ENCODE measurements around the gene RAB26.

Gene RAB26

DNA sequence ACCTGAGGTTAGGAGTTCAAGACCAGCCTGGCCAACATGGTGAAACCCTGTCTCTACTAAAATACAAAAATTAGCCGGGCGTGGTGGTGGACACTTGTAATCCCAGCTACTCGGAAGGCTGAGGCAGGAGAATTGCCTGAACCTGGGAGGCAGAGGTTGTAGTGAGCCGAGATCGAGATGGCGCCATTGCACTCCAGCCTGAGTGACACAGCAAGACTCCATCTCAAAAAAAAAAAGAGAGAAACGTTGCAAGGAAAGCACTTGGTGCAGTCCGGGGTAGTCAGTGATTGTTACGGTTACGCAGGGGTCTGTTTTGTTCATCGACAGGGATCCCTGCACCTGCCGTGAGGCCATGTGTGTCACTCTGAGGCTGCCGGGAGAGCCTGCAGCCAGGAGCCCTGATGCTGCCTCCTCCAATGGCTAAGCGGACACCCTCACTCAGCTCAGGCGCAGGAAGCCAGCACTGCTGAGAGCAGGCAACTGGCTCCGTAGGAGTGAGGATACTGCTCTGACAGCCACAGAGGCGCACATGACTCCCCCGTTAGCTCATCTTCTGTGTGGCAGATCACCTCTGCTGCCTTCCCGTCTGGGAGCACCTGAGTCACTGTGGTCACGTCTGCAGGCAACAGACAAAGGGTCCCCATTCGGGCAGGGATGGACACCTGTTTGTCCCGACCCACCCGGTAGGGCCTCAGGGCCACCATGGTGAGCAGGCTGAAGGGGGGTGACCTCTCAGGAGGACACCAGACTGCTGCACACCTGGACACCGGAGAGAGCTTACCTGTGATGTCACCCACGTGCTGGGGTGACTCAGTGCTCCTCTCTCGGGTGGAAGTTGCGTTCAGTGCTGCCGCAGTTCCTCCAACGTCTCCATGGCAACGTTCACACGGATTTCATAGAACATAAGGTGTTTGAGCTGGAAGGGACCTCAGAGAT, 5.2 kb upstream of the RAB26 start:
- DNase-seq (ENCODE audit: low spot score): peak; percentile 71

DNA sequence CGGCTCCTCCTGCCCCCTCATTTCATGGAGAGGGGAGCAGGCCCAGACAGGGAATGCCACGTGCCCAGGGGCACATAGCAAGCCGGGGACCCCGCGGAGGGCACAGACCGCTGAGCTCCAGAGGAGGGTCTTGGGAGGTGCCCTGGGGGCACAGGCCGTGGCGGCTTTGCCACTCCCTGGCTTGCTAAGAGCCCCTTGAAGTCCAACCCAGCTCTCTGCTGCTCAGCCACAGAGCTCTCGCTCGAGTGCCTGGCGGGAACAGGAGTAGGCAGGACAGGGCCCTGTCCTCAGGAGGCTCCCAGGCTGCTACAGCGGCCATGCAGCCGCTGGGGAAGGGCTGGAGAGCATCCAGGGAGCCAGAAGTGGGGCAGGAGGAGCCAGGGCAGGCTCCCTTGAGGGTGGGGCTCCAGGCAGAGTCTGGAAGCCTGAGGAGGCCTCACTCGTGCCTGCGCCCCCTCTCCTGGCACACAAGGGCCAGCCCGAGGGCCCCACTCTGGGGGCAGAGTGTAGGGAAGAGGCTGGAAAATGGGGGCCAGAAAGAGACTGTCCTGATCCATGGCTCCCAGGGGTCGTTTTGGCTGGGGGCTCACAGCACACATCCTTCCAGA, 4.4 kb upstream of the RAB26 start:
- no peak for DNase-seq (ENCODE audit: low spot score)

DNA sequence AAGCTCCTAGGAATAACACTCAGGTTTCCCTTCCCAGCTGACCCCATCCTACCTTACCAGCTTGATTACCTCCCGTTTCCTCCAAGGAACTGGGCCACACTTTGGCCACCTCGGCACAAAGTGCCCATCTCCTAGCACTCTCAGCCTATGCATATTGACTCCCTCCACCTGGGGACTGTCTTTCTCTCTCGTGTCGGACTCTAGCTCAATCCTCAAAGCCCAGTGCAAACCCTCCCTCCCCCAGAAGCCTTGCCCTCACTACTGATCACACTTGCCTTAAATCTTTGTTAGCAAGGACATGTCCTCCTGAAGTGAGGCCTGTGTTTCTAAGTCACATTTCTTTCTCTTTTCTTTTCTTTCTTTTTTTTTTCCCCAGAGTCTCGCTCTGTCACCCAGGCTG, 2.6 kb upstream of the RAB26 start:
- DNase-seq (ENCODE audit: low spot score): no peak

DNA sequence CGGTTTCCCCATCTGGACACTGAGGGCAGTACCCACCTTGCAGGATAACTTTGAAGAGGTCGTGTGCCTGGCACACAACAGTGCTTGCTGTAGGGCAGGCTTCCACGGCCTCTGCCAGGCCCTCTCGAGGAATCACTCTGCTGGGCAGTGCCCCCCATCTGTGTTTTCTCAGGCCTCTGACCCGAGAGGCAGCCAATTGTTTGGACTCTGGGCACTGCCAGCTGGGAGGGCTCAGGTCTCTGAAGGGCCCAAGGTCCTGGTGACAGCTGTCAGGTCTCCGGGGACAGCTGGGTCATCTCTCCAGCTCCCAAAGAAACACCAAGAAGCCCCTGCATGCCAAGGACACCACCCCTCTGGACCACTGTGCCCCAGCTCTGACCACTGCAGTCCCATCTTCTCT, 1.0 kb upstream of the RAB26 start:
- no peak for DNase-seq (ENCODE audit: low spot score)

DNA sequence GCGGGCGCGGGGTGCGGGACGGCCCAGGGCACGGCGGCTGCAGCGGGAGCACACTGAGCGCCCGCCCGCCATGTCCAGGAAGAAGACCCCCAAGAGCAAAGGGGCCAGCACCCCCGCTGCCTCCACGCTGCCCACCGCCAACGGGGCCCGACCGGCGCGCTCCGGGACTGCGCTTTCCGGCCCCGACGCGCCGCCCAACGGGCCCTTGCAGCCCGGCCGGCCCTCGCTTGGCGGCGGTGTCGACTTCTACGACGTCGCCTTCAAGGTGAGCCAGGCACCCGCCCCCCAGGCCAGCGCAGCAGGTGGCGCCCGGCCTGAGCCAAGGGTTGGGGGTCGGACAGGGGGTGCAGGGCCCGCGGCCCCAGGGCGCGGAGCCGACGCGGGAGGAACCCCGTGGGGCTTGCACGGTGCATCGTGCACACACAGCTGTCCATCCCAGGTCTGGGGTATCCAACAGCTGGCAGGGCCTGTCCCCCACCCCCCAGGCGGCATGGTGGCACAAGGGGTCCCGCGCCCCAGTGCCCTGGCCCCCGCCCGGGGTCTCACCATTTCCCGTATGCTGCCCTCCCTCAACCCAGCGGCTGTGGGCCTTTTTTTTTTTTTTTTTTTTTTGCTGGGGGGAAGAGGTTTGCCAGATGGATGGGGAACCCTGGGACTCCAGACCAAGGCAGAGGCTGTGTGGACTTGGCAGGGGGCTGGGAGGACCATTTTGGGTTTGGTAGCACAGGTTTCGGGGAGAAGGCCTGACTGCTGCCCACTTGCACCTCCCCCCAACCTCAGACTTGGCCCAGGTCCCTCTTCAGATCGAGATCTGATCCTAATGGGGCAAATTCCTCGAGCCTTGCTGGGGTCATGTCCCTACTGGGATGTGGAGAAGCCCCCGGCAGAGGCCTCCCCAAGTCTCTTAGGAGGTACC, 547 bp downstream of the RAB26 start:
- no peak for DNase-seq (ENCODE audit: low spot score)

DNA sequence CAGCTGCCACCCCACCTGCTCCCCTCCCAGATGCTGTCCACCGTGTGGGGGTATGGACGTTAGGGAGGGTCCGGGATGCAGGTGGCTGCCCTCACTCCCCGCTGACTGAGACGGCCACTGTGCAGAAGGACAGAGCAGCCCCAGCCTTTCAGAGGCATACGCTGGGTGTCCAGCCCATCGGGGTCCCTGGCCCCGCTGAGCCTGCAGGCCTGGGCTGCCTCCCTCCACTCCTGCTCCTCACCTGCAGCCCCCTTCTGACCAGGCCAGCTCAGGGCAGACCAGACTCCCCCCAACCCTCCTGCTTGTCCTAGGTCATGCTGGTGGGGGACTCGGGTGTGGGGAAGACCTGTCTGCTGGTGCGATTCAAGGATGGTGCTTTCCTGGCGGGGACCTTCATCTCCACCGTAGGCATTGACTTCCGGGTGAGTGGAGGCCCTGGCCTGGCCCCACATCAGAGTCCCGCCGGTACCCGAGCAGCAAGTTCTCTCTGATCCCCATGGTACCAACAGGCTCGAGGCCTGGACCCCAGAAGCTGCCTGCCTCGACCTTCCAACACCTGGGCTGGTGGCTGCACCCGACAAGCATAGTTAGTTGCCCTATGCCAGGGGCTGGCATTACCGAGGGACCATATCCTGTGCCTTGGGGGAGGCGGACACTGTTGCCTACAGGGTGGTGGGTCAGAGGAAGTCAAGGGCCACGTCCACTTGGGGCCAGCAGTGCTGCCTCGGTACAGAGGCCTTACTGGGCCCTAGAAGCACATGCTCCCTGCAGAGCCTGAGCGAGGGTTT, 1.4 kb downstream of the RAB26 start:
- no peak for DNase-seq (ENCODE audit: low spot score)

DNA sequence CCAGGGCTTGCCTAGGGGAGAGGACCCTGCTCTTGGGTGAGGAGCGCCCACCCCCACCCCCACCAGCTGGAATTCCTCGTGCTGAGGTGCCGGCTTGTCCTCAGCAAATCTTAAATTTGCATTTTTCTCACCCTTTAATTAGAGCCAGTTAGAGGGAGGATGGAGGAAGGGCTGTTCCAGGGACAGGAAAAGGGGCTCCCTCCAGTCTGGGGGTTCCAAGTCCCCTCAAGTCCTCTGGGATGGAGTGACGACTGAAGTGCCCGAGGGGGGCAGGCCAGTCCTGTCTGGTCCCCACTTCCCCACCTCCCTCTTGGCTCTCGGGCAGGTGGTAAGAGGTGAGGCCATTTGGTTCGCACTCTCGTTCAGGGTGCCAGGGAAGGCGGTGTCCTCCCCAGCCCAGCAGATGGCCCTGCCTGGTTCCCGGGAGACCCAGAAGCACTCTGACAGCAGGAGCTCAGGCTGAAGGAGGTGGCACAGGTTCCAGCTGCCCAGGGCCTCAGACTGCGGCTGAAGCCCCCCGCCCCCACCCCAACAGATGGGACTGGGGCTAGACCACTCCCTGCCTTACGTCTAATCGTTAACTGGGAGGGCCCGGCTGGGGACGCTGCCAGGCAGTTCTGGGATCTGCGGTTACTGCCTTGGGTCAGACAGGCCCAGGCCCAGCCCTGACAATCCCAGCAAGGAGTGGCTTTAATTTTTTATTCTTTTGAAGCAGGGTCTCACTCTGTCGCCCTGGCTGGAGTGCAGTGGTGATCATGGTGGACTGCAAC, 2.2 kb downstream of the RAB26 start:
- peak; percentile 77 for DNase-seq (ENCODE audit: low spot score)

DNA sequence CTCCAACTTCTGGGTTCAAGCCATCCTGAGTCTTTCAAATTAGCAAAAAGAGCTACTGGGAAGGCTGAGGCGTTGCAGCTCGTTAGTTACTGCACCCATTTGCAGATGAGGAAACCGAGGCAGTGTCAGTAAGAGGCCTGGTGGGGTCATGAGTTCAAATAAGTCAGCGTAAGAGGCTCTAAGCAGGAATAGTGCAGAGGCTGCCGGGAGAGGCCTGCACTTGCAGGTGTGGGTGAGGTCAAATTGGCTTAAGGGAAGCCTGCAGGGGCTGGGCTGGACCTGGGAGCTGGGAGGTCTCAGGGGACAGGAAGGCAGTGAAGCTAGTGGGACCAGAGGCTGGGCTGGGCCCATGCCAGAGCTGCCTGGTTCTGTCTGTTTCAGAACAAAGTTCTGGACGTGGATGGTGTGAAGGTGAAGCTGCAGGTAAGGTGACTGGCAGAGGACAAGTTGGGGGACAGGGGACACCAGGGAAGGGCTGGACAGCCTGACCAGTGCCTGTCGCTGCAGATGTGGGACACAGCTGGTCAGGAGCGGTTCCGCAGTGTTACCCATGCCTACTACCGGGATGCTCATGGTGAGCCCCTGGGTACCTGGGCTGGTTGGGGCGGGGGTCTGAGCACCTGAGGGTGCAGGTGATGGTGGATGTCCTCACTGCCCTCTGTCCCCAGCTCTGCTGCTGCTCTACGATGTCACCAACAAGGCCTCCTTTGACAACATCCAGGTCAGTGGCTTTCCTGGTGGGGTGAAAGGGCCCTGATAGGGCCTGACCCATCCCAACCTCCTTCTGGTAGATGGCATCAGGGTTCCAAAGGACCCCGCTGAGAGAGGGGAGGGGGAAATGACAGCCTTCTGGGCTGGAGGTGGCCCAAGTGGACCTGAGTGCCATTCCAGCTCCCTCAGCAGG, 3.0 kb downstream of the RAB26 start:
- no peak for DNase-seq (ENCODE audit: low spot score)

DNA sequence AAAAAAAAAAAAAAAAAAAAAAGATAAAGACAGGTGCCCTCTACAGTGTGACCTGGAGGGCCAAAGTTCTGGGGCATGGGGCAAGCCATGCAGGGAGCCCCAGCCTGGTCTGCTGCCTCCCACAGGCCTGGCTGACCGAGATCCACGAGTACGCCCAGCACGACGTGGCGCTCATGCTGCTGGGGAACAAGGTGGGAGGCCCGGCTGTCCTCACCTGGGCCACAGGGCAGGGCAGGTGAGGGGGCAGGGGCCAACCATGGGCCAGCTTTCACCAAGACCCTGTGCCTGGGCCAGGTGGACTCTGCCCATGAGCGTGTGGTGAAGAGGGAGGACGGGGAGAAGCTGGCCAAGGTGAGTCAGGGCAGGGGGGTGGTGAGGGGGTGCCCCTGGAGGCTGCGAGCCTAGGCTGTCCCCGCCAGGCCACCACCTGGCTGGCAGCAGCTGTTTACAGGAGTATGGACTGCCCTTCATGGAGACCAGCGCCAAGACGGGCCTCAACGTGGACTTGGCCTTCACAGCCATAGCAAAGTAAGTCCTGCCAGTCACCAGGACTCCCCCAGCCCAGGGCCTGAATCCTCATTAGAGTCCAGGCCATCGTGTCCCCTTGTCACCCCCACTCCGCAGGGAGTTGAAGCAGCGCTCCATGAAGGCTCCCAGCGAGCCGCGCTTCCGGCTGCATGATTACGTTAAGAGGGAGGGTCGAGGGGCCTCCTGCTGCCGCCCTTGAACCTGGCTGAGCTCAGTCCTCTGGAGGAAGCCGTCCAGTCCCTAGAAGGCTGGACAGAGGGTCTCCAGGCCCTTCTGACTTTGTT, 4.5 kb downstream of the RAB26 start:
- DNase-seq (ENCODE audit: low spot score): no peak

DNA sequence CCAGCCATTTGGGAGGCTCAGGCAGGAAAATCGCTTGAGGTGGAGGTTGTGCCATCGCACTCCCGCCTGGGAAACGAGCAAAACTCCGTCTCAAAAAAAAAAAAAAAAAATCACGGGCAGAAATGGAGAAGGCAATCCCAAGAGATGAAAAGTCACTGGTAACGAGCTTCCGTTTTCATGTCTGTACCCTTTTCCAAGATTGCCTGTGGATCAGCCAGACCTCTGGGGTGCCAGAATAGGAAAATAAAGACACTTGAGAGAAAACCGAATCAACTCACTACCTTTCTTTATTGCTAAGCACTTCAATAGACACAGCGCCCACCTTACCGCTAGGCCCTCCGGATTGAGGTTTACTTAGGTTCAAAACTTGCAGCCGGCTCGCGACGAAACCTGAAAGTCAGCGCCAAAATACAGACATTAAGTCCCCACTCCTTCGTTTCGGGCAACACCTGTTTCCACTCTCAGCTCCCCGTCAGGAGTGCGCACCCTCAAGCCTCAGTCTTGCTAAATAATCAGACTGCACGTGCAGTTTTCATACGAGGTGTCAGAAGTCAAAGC, 6.2 kb downstream of the RAB26 start:
- no peak for DNase-seq (ENCODE audit: low spot score)

DNA sequence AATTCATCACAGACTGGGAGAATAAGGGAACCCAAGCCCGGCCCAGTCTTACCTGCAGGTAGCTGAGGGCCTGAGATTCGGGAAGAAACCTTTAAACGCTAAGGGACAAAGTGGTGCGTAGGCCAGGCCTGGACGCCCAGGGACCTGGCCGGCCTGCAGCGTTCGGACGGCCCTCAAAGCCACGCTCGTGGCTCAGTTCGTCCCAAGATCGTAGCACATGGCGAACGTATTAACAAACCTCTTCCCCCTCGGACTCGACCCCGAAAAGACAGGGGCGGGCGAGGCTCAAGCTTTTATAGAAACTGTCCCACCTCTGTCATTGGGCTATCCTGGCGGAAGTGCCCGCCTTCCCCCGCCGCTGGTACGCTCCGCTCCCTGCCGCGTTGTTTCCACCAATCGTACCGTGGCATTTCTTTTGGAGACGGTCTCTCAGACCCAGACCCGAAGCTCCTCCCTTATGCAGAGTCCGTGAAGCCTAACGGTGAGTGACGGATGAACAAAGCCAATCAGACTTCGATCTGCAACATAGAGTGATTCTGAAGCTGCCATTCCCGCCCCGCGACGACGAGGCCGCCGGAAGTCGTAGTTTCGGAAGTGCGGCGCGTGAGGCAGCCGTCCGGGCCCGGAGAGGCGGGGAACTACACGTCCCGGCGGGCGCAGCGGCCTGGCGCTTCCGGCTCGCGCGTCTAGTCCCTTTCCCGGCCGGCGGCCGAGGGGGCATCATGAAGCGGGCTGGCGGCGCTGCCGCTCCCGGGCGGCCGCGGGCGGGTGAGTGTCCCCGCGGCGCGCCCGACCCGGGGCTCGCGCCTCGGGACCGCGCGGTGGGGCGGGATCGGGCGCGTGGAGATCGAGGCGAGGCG, 6.9 kb downstream of the RAB26 start, which contains the start of gene TRAF7:
TSS of gene TRAF7 (plus strand) at position 692 of the 860 bp plus-strand sequence. CDS start 8,139 bp downstream, outside the sequence.
- DNase-seq (ENCODE audit: low spot score): peak; percentile 100

DNA sequence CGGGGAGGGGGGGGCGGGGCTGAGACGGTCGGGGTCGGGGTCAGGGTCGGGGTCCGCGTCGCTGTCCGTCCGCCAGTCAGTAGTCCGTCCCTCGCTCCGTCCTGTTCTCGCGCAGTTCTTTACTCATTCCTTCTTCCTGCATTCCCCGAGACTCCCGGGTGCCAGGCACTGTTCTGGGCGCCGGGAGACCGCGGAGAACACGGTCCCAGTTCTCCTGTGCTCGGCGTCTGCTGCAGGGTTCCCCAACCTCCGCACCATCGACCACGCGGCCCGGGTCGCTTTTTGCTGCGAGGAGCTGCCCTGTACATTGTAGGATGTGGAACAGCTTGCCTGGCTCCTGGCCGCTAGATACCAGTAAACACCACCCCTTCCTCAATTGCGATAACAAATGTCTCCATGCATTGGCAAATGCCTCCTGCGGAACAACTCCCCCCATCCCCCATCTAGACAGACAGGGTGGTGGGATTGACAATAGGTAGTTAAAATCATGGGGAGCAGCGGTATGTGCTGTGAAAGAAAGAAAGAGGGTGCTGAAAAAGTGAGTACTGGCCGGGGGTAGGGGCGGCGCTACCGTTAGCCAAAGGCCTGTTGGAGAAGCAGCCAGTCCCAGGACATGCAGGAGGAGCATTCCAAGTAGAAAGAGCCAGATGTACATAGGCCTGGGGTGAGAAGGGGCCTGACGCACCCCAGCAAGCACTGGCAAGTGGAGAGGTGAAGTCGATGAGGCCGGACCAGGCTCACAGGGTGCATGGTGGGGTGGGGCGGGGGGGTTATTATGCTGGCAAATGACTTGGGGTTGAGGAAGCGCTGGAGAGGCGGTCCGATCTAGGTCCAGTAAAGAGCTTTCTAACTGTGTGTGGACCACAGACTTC, 7.8 kb downstream of the RAB26 start:
- no peak for DNase-seq (ENCODE audit: low spot score)

DNA sequence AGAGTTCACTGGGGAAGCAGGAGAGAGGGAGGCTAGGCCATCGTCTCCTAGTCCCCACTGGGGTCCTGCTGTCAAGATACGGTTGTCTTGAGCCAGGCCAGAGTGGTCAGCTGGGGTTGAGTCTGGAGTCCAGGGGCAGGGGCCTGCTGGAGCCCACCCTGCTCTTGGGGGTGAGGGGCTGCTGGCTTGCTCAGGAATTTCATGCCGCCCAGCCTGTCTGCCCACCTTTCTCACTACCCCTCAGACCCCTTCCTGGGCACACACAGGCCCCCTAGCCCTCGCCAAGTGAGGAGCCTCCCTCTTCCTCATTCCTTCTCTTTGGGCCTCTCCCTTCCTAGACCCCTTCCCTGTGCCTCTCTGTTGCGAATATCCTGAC, 8.4 kb downstream of the RAB26 start:
- DNase-seq (ENCODE audit: low spot score): no peak

DNA sequence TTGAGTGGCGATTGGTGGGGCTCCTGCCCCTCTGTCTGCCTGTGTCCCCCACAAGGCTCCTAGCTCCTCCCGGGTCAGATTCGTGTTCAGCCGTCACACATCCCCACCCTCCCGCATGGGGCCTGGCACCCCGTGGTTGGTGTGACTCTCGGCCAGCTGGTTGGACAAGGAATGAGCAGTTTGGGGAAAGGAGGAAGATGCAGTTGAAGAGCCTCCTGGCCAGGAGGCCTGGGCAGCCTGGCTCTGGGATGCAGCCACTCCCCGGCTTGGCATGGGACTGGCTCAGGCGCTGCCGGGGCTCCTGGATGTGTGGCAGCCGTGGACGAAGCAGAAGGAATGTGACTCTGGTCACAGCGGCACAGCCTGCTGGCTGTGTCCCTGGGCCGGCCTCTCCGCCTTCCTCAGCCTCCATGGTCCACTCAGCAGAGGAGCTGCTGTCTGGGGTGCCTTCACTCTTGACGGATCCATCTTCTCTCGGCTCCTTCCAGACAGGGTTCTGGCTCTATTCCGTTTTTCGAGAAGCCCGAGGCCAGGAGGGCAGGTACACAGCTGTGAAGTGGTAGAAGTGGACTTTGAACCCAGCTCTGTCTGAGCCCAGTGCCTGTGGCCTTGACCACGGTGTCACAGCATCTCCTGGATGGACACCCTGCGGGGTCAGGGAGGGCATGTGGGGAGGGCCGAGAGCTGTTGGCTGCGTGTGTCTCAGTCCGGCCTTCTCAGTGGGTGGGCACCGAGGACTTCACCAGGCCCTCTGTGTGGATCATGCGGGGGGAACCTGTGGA, 9.2 kb downstream of the RAB26 start:
- no peak for DNase-seq (ENCODE audit: low spot score)

DNA sequence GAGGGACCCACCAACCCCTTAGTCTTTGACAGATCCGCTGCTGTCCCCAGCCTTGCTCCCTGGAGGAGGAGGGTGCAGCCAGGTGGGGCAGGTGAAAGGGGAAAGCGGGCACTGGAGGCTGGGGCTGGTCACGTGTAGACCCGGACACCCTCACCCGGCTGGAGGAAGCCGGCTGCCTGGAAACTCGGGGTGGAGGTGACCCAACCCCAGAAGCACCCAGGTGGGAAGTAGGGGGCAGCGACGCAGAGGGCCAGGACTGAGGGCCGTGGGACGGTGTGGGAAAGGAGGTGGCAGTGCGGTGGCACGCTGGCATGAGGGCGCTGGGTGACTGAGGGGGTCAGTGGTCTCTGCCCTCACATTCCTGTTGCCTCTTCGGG, 9.8 kb downstream of the RAB26 start:
- DNase-seq (ENCODE audit: low spot score): no peak

All from SK-N-DZ (cell line).